ENCODE results near the gene KLHL21. TPM values are rescaled to one million over a fixed set of nuclear protein-coding genes. Genes with fewer than 3 reads are reported as not detected.

Gene KLHL21
- total and polyA plus RNA-seq, 9 of the 15 experiments (the other 6 are each of a cell fraction or from before 2014, with no cell fraction given), result 2.1 to 42.1 (median 17.5) TPM

- peak; percentile 97 for TF ChIP-seq GABPB1 (CRISPR knock-in tag; IDR thresholded peaks at IDR 0.05)
- no peak for TF ChIP-seq ZHX1 (conservative IDR thresholded peaks at IDR 0.05; ENCODE audit: low read length)
- peak; percentile 65; the same call in 1 of the 2 replicates for TF ChIP-seq ZNF263 (CRISPR knock-in tag; IDR thresholded peaks at IDR 0.05; ENCODE audit: borderline replicate concordance)
- TF ChIP-seq ZNF764 (CRISPR knock-in tag; IDR thresholded peaks at IDR 0.05; ENCODE audit: low read depth), result no peak
- TF ChIP-seq PURB (CRISPR knock-in tag; IDR thresholded peaks at IDR 0.05; ENCODE audit: low read depth), result 0 out of 2 replicates have a peak, but pooled peaks have one; percentile 32
- TF ChIP-seq ZNF274 (IDR thresholded peaks at IDR 0.05; ENCODE audit: borderline replicate concordance, low read depth, low read length), result no peak
- TF ChIP-seq CXXC5 (CRISPR knock-in tag; IDR thresholded peaks at IDR 0.05), result peak; percentile 90
- TF ChIP-seq TBP (optimal IDR thresholded peaks at IDR 0.05; ENCODE audit: low read depth, low read length), result peak; percentile 78
- no peak for TF ChIP-seq ZC3H4 (CRISPR knock-in tag; IDR thresholded peaks at IDR 0.05; ENCODE audit: borderline replicate concordance)
- no peak for TF ChIP-seq RBM15 (IDR thresholded peaks at IDR 0.05; ENCODE audit: insufficient read depth, low read length)
- TF ChIP-seq ZKSCAN8 (CRISPR knock-in tag; IDR thresholded peaks at IDR 0.05), result no peak
- TF ChIP-seq NONO (IDR thresholded peaks at IDR 0.05; ENCODE audit: low read depth in 2 of 2, low read length in 1 of 2), result no peak
- TF ChIP-seq USF1 (CRISPR knock-in tag; IDR thresholded peaks at IDR 0.05), result peak; percentile 62; the same call in 1 of the 2 replicates
- TF ChIP-seq ZNF217 (CRISPR knock-in tag; IDR thresholded peaks at IDR 0.05), result no peak
- no peak for TF ChIP-seq ZNF512 (tag; IDR thresholded peaks at IDR 0.05)
- TF ChIP-seq CSDE1 (IDR thresholded peaks at IDR 0.05), result peak in 1 of 2 experiments; percentile 99; a peak in 2 of 4 replicates
- peak; percentile 40; the same call in 1 of the 2 replicates for TF ChIP-seq JUND (IDR thresholded peaks at IDR 0.05; ENCODE audit: borderline replicate concordance, low read depth, low read length)
- TF ChIP-seq JUND (tag; IDR thresholded peaks at IDR 0.05; ENCODE audit: borderline replicate concordance, low read depth, low read length), result peak; percentile 13; the same call in 1 of the 3 replicates
- peak; percentile 96 for TF ChIP-seq KDM5B (IDR thresholded peaks at IDR 0.05; ENCODE audit: insufficient replicate concordance, low read depth, low read length)
- no peak; the same call in 1 of the 2 replicates for TF ChIP-seq NR2C2 (CRISPR knock-in tag; IDR thresholded peaks at IDR 0.05)
- peak; percentile 89 for TF ChIP-seq NR2C2 (tag; IDR thresholded peaks at IDR 0.05)
These were observed 23.1 kb downstream of the KLHL21 start, which contains the start of gene ZBTB48 (continued) for GRCh38 chr1:6579374-6580118.
